Measurements from ENCODE around the gene CENPF. TPM values are rescaled to one million over a fixed set of nuclear protein-coding genes. Genes with fewer than 3 reads are reported as not detected.

CENPF gene
- total RNA-seq, 2 experiments from 2014 or later = 110 to 173 TPM

GRCh38 chr1:214583824-214584554 is 19.0 kb upstream of the CENPF start:
- no peaks in the 10 kb centered on the region for H3K79me2 ChIP-seq (ENCODE audit: insufficient read depth, low read depth, low read length)

GRCh38 chr1:214584805-214585766 is 17.9 kb upstream of the CENPF start:
- DNase-seq (ENCODE audit: low spot score) = no peak
- no peak for TF ChIP-seq EZH2phosphoT487 (IDR thresholded peaks at IDR 0.05; ENCODE audit: borderline replicate concordance, low read depth, low read length)
- peak; percentile 76 for TF ChIP-seq CTCF (conservative IDR thresholded peaks at IDR 0.05; ENCODE audit: low read length)
- H3K27ac ChIP-seq (ENCODE audit: low read depth, low read length, poor library complexity, severe bottlenecking) = no peak overlapping the region
- BruUV-seq (replicated peaks) = no TSS peak
- H3K36me3 ChIP-seq (ENCODE audit: insufficient read depth, low read length) = no peaks in the 10 kb centered on the region
- no peak overlapping the region for H2AFZ ChIP-seq (ENCODE audit: low read length)
- no peaks in the 10 kb centered on the region for H3K9me3 ChIP-seq (ENCODE audit: low read length)
- intact Hi-C loops (cut with micrococcal nuclease; ENCODE audit: unreplicated experiment) = loop anchor here (2.0 to 5.0 kb wide), 2 partner anchors 252 to 368 kb away; no protein-coding TSS in a partner anchor
- H3K4me1 ChIP-seq (ENCODE audit: insufficient read depth, low read length, poor library complexity, severe bottlenecking) = no peaks in the 10 kb centered on the region
- POLR2A ChIA-PET = interaction anchor here (0.6 to 1.6 kb wide), 2 partner anchors 8 to 246 kb away, joined by 3 to 8 read pairs; no protein-coding TSS in a partner anchor
- no peaks in the 10 kb centered on the region for H4K20me1 ChIP-seq (ENCODE audit: insufficient read depth, low read length)
- H3K4me2 ChIP-seq (ENCODE audit: low read length) = no peak overlapping the region
- no peaks in the 10 kb centered on the region for H3K79me2 ChIP-seq (ENCODE audit: insufficient read depth, low read depth, low read length)
- H3K4me3 ChIP-seq (ENCODE audit: low read depth, low read length, poor library complexity, severe bottlenecking) = no peak overlapping the region
- CTCF ChIA-PET (ENCODE audit: unreplicated experiment) = interaction anchor here (1.3 kb wide), 1 partner anchor 324 kb away, joined by 3 read pairs; no protein-coding TSS in a partner anchor
- H3K9me2 ChIP-seq (ENCODE audit: insufficient read depth, low read length) = no peaks in the 10 kb centered on the region

More at GRCh38 chr1:214583824-214584554, 19.0 kb upstream of the CENPF start:
- no TSS peak for BruUV-seq (replicated peaks)
- H3K9me3 ChIP-seq (ENCODE audit: low read length) = no peaks in the 10 kb centered on the region
- TF ChIP-seq EZH2phosphoT487 (IDR thresholded peaks at IDR 0.05; ENCODE audit: borderline replicate concordance, low read depth, low read length) (no peak), CTCF (conservative IDR thresholded peaks at IDR 0.05; ENCODE audit: low read length) (no peak)
- intact Hi-C loops (cut with micrococcal nuclease; ENCODE audit: unreplicated experiment) = loop anchor here (2.0 kb wide), 1 partner anchor 251 kb away; no protein-coding TSS in a partner anchor
- H3K36me3 ChIP-seq (ENCODE audit: insufficient read depth, low read length) = no peaks in the 10 kb centered on the region
- no peak overlapping the region for H2AFZ ChIP-seq (ENCODE audit: low read length)
- H3K4me2 ChIP-seq (ENCODE audit: low read length) = no peak overlapping the region
- POLR2A ChIA-PET = interaction anchor here (0.9 to 1.6 kb wide), 2 partner anchors 9 to 16 kb away, joined by 4 to 8 read pairs; no protein-coding TSS in a partner anchor
- no peak overlapping the region for H3K4me3 ChIP-seq (ENCODE audit: low read depth, low read length, poor library complexity, severe bottlenecking)
- H4K20me1 ChIP-seq (ENCODE audit: insufficient read depth, low read length) = no peaks in the 10 kb centered on the region
- H3K9me2 ChIP-seq (ENCODE audit: insufficient read depth, low read length) = no peaks in the 10 kb centered on the region
- DNase-seq (ENCODE audit: low spot score) = no peak
- H3K27ac ChIP-seq (ENCODE audit: low read depth, low read length, poor library complexity, severe bottlenecking) = no peak overlapping the region
- H3K4me1 ChIP-seq (ENCODE audit: insufficient read depth, low read length, poor library complexity, severe bottlenecking) = peaks cover 3% of the 10 kb centered on the region
- CTCF ChIA-PET (ENCODE audit: unreplicated experiment) = interaction anchor here (1.3 kb wide), 1 partner anchor 323 kb away, joined by 3 read pairs; no protein-coding TSS in a partner anchor

Data from OCI-LY7 (cell line).